Smooth muscle cell (in vitro differentiated cells): ENCODE measurements around the gene MAGT1. TPM values are rescaled to one million over a fixed set of nuclear protein-coding genes. Genes with fewer than 3 reads are reported as not detected.
"Not testable (repeated sequence)": the region's sequence is repeated elsewhere in the genome, so short reads cannot be mapped to it uniquely, and the experiment has no call there.

Source experiments
- DNase-seq: peaks from one replicate; lab custom pipeline; 2025; ENCODE audit not compliant: unreplicated experiment; lab: John Stamatoyannopoulos, UW
- H2AFZ ChIP-seq: fragments of 200-600 bp; sonication (generic); 2 replicates; pipeline ENCODE4 v1.6.0; 2016; ENCODE audit warnings: antibody characterized with exemption, low read depth, mild to moderate bottlenecking
- H3F3A ChIP-seq: fragments of 200-600 bp; sonication (generic); 2 replicates; pipeline ENCODE4 v1.6.0; 2017; ENCODE audit warnings: antibody characterized with exemption, low read depth
- H3K27ac ChIP-seq: fragments of 200-600 bp; sonication (generic); 2 replicates; pipeline ENCODE4 v1.5.1; 2016; ENCODE audit warnings: low read depth, mild to moderate bottlenecking
- H3K27me3 ChIP-seq: fragments of 200-600 bp; sonication (generic); 2 replicates; pipeline ENCODE4 v1.6.1; 2016; ENCODE audit warnings: low read depth, mild to moderate bottlenecking
- H3K36me3 ChIP-seq: fragments of 200-600 bp; sonication (generic); 2 replicates; pipeline ENCODE4 v1.5.1; 2016; ENCODE audit warnings: low read depth
- H3K4me1 ChIP-seq: fragments of 200-600 bp; sonication (generic); 2 replicates; pipeline ENCODE4 v1.5.1; 2016; ENCODE audit warnings: low read depth
- H3K4me2 ChIP-seq: fragments of 200-600 bp; sonication (generic); 2 replicates; pipeline ENCODE4 v1.6.0; 2016; ENCODE audit warnings: mild to moderate bottlenecking
- H3K4me3 ChIP-seq: fragments of 200-600 bp; sonication (generic); 2 replicates; pipeline ENCODE4 v1.5.1; 2016; ENCODE audit warnings: mild to moderate bottlenecking
- H3K79me2 ChIP-seq: fragments of 200-600 bp; sonication (generic); 2 replicates; pipeline ENCODE4 v1.6.0; 2016; ENCODE audit warnings: low read depth, mild to moderate bottlenecking
- H3K9ac ChIP-seq: fragments of 200-600 bp; sonication (generic); 2 replicates; pipeline ENCODE4 v1.6.0; 2016; ENCODE audit warnings: low read depth
- H3K9me3 ChIP-seq: fragments of 200-600 bp; sonication (generic); replicated peaks from 2 replicates; pipeline ENCODE4 v1.5.1; 2016; ENCODE audit warnings: low read depth
- H4K20me1 ChIP-seq: fragments of 200-600 bp; sonication (generic); 2 replicates; pipeline ENCODE4 v1.6.0; 2016; ENCODE audit warnings: low read depth
- CTCF ChIP-seq: fragments of 200-600 bp; sonication (generic); IDR thresholded peaks from 2 replicates; pipeline ENCODE4 v1.5.1; 2017; ENCODE audit warnings: borderline replicate concordance, mild to moderate bottlenecking, antibody characterized with exemption; ENCODE audit not compliant: insufficient read depth, poor library complexity, severe bottlenecking
- WGBS: methylation state at CpG from one replicate; pipeline ENCODE4 v1.1.7; 2016; ENCODE audit warnings: low lambda C conversion rate; 5-methylcytosine and 5-hydroxymethylcytosine counted together
- polyA plus RNA-seq: library from polyadenylated mRNA; unstranded; fragments of >200 nt; fragmentation: Nextera tagmentation; extraction: Ambion mirVana; gene quantifications from 2 replicates; pipeline ENCODE4 v1.2.1, GENCODE V29; 2016
- total RNA-seq: library from RNA; depleted of rRNA; stranded (reverse); fragments of >200 nt; gene quantifications from 2 replicates; pipeline ENCODE4 v1.2.3, GENCODE V29; 2014

The MAGT1 gene
- total and polyA plus RNA-seq, 2 experiments from 2014 or later: 48.0 to 129 TPM

DNA sequence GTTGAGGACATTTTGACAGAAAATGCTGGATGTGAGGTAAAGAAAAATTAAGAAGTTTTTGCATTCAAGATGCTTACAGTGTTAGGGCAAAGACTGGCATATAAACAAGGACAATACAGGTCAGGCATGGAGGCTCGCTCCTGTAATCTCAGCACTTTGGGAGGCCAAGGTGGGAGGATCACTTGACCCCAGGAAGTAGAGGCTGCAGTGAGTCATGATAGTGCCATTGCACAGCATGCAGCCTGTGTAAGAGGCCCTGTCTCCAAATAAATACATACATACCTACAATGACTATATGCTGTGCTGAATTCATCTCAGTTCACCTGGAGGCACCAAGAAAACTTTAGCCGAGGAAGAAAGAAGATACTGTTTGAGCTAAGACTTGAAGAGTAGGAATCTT lies 2.3 kb downstream of the MAGT1 start:
- H3K4me1 ChIP-seq: peaks cover 9% of the 10 kb centered on the region

GRCh38 chrX:77881418-77881817 lies 13.8 kb downstream of the MAGT1 start:
- H3K9ac ChIP-seq, H3F3A ChIP-seq, DNase-seq, H3K27me3 ChIP-seq, H3K36me3 ChIP-seq, H3K4me1 ChIP-seq, H3K79me2 ChIP-seq, H3K9me3 ChIP-seq, H3K4me3 ChIP-seq, H4K20me1 ChIP-seq, H3K27ac ChIP-seq, H2AFZ ChIP-seq, H3K4me2 ChIP-seq: not testable (repeated sequence)
- WGBS: 93% methylated on average over 4 of the region's 4 CpGs

More for the DNA sequence above, 2.3 kb downstream of the MAGT1 start:
- no peaks in the 10 kb centered on the region for H3K36me3 ChIP-seq
- H2AFZ ChIP-seq: no peak overlapping the region
- peaks cover 20% of the 10 kb centered on the region for H4K20me1 ChIP-seq
- WGBS: 96% methylated on average over 2 of the region's 2 CpGs
- H3K27me3 ChIP-seq: no peaks in the 10 kb centered on the region
- no peak overlapping the region for H3K4me2 ChIP-seq
- TF ChIP-seq CTCF: no peak
- no peak overlapping the region for H3K9ac ChIP-seq
- H3K4me3 ChIP-seq: no peak overlapping the region
- no peak overlapping the region for H3K27ac ChIP-seq
- DNase-seq: no peak
- H3K79me2 ChIP-seq: peaks cover 64% of the 10 kb centered on the region
- no peaks in the 10 kb centered on the region for H3F3A ChIP-seq
- no peaks in the 10 kb centered on the region for H3K9me3 ChIP-seq

DNA sequence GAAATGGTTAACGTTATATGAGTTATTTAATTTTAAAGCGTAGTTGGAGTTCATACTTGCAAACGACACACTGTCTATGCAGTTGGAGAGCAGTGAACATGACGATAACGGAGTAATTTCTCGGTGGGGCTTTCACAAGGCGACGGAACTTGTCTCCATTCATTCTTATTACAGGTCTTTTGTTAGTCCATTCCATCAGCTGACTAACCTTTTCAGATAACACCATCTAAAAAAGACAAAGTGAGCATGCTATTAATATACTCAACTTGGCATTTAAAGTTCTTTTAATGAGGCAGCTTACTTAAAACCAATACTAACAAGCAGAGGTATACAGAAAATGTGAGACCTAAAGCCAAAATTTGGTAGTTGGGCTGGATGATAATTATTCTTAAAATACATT lies 19.9 kb downstream of the MAGT1 start:
- no peaks in the 10 kb centered on the region for H3K36me3 ChIP-seq
- no peak overlapping the region for H3K4me2 ChIP-seq
- DNase-seq: no peak
- no peak overlapping the region for H3K4me3 ChIP-seq
- H3K9me3 ChIP-seq: no peaks in the 10 kb centered on the region
- WGBS: 95% methylated on average over 8 of the region's 8 CpGs
- H3K27me3 ChIP-seq: no peaks in the 10 kb centered on the region
- H3F3A ChIP-seq: no peaks in the 10 kb centered on the region
- H3K4me1 ChIP-seq: no peaks in the 10 kb centered on the region
- no peak overlapping the region for H2AFZ ChIP-seq
- H3K79me2 ChIP-seq: peaks cover 3% of the 10 kb centered on the region
- H3K27ac ChIP-seq: no peak overlapping the region
- H4K20me1 ChIP-seq: no peaks in the 10 kb centered on the region
- no peak overlapping the region for H3K9ac ChIP-seq
- no peak for TF ChIP-seq CTCF

DNA sequence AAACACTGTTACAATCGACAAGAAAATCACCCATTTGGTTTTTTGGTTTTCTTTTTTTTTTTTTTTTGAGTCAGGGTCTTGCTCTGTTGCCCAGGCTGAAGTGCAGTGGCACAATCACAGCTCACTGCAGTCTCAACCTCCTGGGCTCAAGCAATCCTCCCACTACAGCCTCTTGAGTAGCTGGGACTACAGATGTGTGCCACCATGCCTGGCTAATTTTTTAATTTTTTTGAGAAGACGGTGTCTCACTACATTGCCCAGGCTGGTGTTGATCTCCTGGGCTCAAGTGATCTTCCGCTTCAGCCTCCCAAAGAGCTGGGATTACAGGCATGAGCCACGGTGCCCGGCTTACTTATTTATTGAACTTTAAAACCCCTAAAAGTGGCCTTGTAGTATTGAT lies 63.7 kb downstream of the MAGT1 start:
- not testable (repeated sequence) for H3K4me2 ChIP-seq, H3K27me3 ChIP-seq, H2AFZ ChIP-seq, H3K9me3 ChIP-seq, H3K9ac ChIP-seq, H3K4me1 ChIP-seq, DNase-seq, H3K27ac ChIP-seq, H3F3A ChIP-seq, H3K79me2 ChIP-seq, H3K36me3 ChIP-seq, H4K20me1 ChIP-seq, H3K4me3 ChIP-seq
- 85% methylated on average over 5 of the region's 5 CpGs for WGBS

GRCh38 chrX:77821989-77822388 lies 73.2 kb downstream of the MAGT1 start:
- WGBS: 78% methylated on average over 2 of the region's 2 CpGs
- not testable (repeated sequence) for H4K20me1 ChIP-seq, H3K4me1 ChIP-seq, H2AFZ ChIP-seq, H3K36me3 ChIP-seq, H3K79me2 ChIP-seq, DNase-seq, H3K27me3 ChIP-seq, H3K4me2 ChIP-seq, H3K9ac ChIP-seq, H3K9me3 ChIP-seq, H3K4me3 ChIP-seq, H3K27ac ChIP-seq, H3F3A ChIP-seq
